ENCODE results near the gene KCNQ1.

The KCNQ1 gene

GRCh38 chr11:2532704-2533586, 88.1 kb downstream of the KCNQ1 start:
- no peak overlapping the region for H3K4me3 ChIP-seq (replicated peaks; ENCODE audit: low read depth, low read length)
- no peaks in the 10 kb centered on the region for H3K27me3 ChIP-seq (replicated peaks; ENCODE audit: control insufficient read depth, insufficient read depth, low read length)
- peak; percentile 99 for TF ChIP-seq CTCF (IDR thresholded peaks at IDR 0.05; ENCODE audit: insufficient read depth, low read length, poor library complexity, severe bottlenecking)

GRCh38 chr11:2533587-2534133, 88.9 kb downstream of the KCNQ1 start:
- no peaks in the 10 kb centered on the region for H3K36me3 ChIP-seq (ENCODE audit: control insufficient read depth, insufficient read depth, low read length)
- no peak overlapping the region for H3K4me3 ChIP-seq (replicated peaks; ENCODE audit: low read depth, low read length)
- peak; percentile 41 for DNase-seq (ENCODE audit: extremely low read depth, insufficient read length)
- no peaks in the 10 kb centered on the region for H3K27me3 ChIP-seq (replicated peaks; ENCODE audit: control insufficient read depth, insufficient read depth, low read length)
- TF ChIP-seq CTCF (IDR thresholded peaks at IDR 0.05; ENCODE audit: insufficient read depth, low read length, poor library complexity, severe bottlenecking), result no peak

More at GRCh38 chr11:2532704-2533586, 88.1 kb downstream of the KCNQ1 start:
- peak; percentile 87 for DNase-seq (ENCODE audit: extremely low read depth, insufficient read length)
- H3K36me3 ChIP-seq (ENCODE audit: control insufficient read depth, insufficient read depth, low read length), result no peaks in the 10 kb centered on the region

- Histone ChIP-seq H3K36me3 (ENCODE audit: control insufficient read depth, insufficient read depth, low read length) (no peaks in the 10 kb centered on the region), H3K27me3 (replicated peaks; ENCODE audit: control insufficient read depth, insufficient read depth, low read length) (no peaks in the 10 kb centered on the region), H3K4me3 (replicated peaks; ENCODE audit: low read depth, low read length) (no peak overlapping the region)
- TF ChIP-seq CTCF (IDR thresholded peaks at IDR 0.05; ENCODE audit: insufficient read depth, low read length, poor library complexity, severe bottlenecking), result no peak
- DNase-seq (ENCODE audit: extremely low read depth, insufficient read length), result no peak
These were observed 89.5 kb downstream of the KCNQ1 start for GRCh38 chr11:2534134-2534956.

- Histone ChIP-seq H3K27me3 (replicated peaks; ENCODE audit: control insufficient read depth, insufficient read depth, low read length) (no peaks in the 10 kb centered on the region), H3K36me3 (ENCODE audit: control insufficient read depth, insufficient read depth, low read length) (no peaks in the 10 kb centered on the region), H3K4me3 (replicated peaks; ENCODE audit: low read depth, low read length) (no peak overlapping the region)
- TF ChIP-seq CTCF (IDR thresholded peaks at IDR 0.05; ENCODE audit: insufficient read depth, low read length, poor library complexity, severe bottlenecking), result no peak
- DNase-seq (ENCODE audit: extremely low read depth, insufficient read length), result no peak
These were observed 90.3 kb downstream of the KCNQ1 start for GRCh38 chr11:2534957-2535672.

GRCh38 chr11:2535673-2536439, 91.0 kb downstream of the KCNQ1 start:
- no peak for DNase-seq (ENCODE audit: extremely low read depth, insufficient read length)
- Histone ChIP-seq H3K36me3 (ENCODE audit: control insufficient read depth, insufficient read depth, low read length) (no peaks in the 10 kb centered on the region), H3K4me3 (replicated peaks; ENCODE audit: low read depth, low read length) (no peak overlapping the region), H3K27me3 (replicated peaks; ENCODE audit: control insufficient read depth, insufficient read depth, low read length) (no peaks in the 10 kb centered on the region)
- no peak for TF ChIP-seq CTCF (IDR thresholded peaks at IDR 0.05; ENCODE audit: insufficient read depth, low read length, poor library complexity, severe bottlenecking)

Measured in GM06990 (cell line).